Testis (tissue), 2 donors: Measurements from ENCODE around the gene LRRC38.

ENCODE experiments used
- CTCF ChIP-seq, 3 experiments: fragments of 450-650 bp in 2 of 3; fragments of 200-600 bp in 1 of 3; sonication (generic) in 1 of 3; IDR thresholded peaks; one replicate each; pipeline ENCODE4 v1.5.1; 2016 to 2019; ENCODE audit warnings: antibody characterized with exemption in 3 of 3, mild to moderate bottlenecking in 2 of 3, moderate library complexity in 1 of 3
- POLR2A ChIP-seq: fragments of 450-650 bp; IDR thresholded peaks from one replicate; pipeline ENCODE4 v1.6.1; 2017; ENCODE audit warnings: antibody characterized with exemption, mild to moderate bottlenecking, moderate library complexity

GRCh38 chr1:13523780-13524477, 10.1 kb upstream of the LRRC38 start:
- no peak for TF ChIP-seq CTCF (IDR thresholded peaks at IDR 0.05)
- no peak for TF ChIP-seq POLR2A
